ENCODE data around the gene SMIM31. TPM values are rescaled to one million over a fixed set of nuclear protein-coding genes. Genes with fewer than 3 reads are reported as not detected.

The SMIM31 gene
- total RNA-seq, 1 donor from 2014 or later = 0.05 TPM

- peak; percentile 48 for DNase-seq (ENCODE audit: low read depth)
Measured at GRCh38 chr4:164783976-164784375, 30.0 kb downstream of the SMIM31 start.

GRCh38 chr4:164789047-164789446 is 35.1 kb downstream of the SMIM31 start:
- DNase-seq (ENCODE audit: low read depth) = no peak

GRCh38 chr4:164790249-164790648 is 36.3 kb downstream of the SMIM31 start:
- DNase-seq (ENCODE audit: low read depth) = no peak

- DNase-seq (ENCODE audit: low read depth) = no peak
Measured at GRCh38 chr4:164799410-164799809, 45.5 kb downstream of the SMIM31 start.

- DNase-seq (ENCODE audit: low read depth) = no peak
Measured at GRCh38 chr4:164800786-164801185, 46.9 kb downstream of the SMIM31 start.

GRCh38 chr4:164802301-164802901 is 48.5 kb downstream of the SMIM31 start:
- peak; percentile 60 for DNase-seq (ENCODE audit: low read depth)

- no peak for DNase-seq (ENCODE audit: low read depth)
Measured at GRCh38 chr4:164803702-164804101, 49.8 kb downstream of the SMIM31 start.

GRCh38 chr4:164807611-164808010 is 53.7 kb downstream of the SMIM31 start:
- peak; percentile 75 for DNase-seq (ENCODE audit: low read depth)

- DNase-seq (ENCODE audit: low read depth) = no peak
Measured at GRCh38 chr4:164813554-164813953, 59.6 kb downstream of the SMIM31 start.

- DNase-seq (ENCODE audit: low read depth) = no peak
Measured at GRCh38 chr4:164815711-164816110, 61.8 kb downstream of the SMIM31 start.

GRCh38 chr4:164819366-164819765 is 65.4 kb downstream of the SMIM31 start:
- DNase-seq (ENCODE audit: low read depth) = no peak

GRCh38 chr4:164821711-164822110 is 67.8 kb downstream of the SMIM31 start:
- DNase-seq (ENCODE audit: low read depth) = no peak

GRCh38 chr4:164824581-164824980 is 70.7 kb downstream of the SMIM31 start:
- no peak for DNase-seq (ENCODE audit: low read depth)

- DNase-seq (ENCODE audit: low read depth) = no peak
Measured at GRCh38 chr4:164828955-164829354, 75.0 kb downstream of the SMIM31 start.

GRCh38 chr4:164846566-164846965 is 92.6 kb downstream of the SMIM31 start:
- DNase-seq (ENCODE audit: low read depth) = no peak

GRCh38 chr4:164847016-164847415 is 93.1 kb downstream of the SMIM31 start:
- DNase-seq (ENCODE audit: low read depth) = no peak

GRCh38 chr4:164847967-164848649 is 94.2 kb downstream of the SMIM31 start:
- DNase-seq (ENCODE audit: low read depth) = no peak

Other genes starting within 250 kb of the SMIM31 start
- not detected in 2 replicates for gene APELA, start 123.0 kb downstream of the SMIM31 start, total RNA-seq
- 0.52 and 0.65 TPM in 2 replicates for gene TRIM61, start 223.5 kb downstream of the SMIM31 start, total RNA-seq

All from renal cortical epithelial cell (primary cell).